Activated naive CD8-positive, alpha-beta T cell treated with anti-CD3 and anti-CD28 coated beads, Interleukin-2, amount 50 U/mL, for 16 hours (primary cell): ENCODE results near the gene BOLA3.
"Not testable (repeated sequence)": the region's sequence is repeated elsewhere in the genome, so short reads cannot be mapped to it uniquely, and the experiment has no call there.

Experiments
- DNase-seq: peaks from one replicate; pipeline ENCODE4 v3.0.0-alpha.2; 2020; ENCODE audit warnings: low read depth, low spot score

BOLA3 gene

DNA sequence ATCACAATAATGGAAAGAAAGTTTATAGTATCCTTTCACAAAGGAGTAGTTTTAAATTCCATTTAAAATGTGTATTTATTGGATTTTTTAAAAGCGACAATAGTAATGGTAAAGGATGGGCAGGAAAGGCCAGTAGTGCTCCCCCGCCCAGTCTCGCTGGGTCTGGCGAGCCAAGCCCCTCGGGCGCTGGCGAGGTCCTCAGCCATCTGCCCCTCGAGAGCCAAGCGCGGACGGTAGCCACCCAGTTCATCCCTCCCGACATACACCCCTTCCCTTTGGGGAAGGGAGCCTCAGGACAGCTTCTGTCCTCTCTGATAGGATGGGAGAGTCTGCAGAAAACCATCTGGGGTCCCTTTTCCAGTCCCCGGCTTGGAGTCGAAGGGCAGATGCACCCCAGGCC lies 45.2 kb downstream of the BOLA3 start:
- DNase-seq: no peak

DNA sequence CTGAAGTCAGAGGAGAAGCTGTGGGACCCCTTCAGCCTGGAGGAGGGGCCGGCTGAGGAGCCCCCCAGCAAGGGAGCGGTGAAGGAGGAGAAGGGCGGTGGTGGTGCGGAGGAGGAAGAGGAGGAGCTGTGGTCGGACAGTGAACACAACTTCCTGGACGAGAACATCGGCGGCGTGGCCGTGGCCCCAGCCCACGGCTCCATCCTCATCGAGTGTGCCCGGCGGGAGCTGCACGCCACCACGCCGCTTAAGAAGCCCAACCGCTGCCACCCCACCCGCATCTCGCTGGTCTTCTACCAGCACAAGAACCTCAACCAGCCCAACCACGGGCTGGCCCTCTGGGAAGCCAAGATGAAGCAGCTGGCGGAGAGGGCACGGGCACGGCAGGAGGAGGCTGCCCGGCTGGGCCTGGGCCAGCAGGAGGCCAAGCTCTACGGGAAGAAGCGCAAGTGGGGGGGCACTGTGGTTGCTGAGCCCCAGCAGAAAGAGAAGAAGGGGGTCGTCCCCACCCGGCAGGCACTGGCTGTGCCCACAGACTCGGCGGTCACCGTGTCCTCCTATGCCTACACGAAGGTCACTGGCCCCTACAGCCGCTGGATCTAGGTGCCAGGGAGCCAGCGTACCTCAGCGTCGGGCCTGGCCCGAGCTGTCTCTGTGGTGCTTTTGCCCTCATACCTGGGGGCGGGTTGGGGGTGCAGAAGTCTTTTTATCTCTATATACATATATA lies 46.0 kb downstream of the BOLA3 start:
- DNase-seq: no peak

DNA sequence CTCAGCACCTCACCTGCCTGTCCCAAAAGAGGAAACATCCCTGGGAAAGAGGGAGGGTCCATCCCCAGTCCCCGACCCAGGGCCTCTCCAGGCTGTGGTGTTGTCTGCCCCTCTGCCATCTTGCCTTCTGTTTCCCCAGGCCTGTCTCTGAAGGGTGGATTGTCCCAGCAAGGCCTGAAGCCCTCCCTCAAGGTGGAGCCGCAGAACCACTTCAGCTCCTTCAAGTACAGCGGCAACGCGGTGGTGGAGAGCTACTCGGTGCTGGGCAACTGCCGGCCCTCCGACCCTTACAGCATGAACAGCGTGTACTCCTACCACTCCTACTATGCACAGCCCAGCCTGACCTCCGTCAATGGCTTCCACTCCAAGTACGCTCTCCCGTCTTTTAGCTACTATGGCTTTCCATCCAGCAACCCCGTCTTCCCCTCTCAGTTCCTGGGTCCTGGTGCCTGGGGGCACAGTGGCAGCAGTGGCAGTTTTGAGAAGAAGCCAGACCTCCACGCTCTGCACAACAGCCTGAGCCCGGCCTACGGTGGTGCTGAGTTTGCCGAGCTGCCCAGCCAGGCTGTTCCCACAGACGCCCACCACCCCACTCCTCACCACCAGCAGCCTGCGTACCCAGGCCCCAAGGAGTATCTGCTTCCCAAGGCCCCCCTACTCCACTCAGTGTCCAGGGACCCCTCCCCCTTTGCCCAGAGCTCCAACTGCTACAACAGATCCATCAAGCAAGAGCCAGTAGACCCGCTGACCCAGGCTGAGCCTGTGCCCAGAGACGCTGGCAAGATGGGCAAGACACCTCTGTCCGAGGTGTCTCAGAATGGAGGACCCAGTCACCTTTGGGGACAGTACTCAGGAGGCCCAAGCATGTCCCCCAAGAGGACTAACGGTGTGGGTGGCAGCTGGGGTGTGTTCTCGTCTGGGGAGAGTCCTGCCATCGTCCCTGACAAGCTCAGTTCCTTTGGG lies 47.2 kb downstream of the BOLA3 start:
- no peak for DNase-seq

DNA sequence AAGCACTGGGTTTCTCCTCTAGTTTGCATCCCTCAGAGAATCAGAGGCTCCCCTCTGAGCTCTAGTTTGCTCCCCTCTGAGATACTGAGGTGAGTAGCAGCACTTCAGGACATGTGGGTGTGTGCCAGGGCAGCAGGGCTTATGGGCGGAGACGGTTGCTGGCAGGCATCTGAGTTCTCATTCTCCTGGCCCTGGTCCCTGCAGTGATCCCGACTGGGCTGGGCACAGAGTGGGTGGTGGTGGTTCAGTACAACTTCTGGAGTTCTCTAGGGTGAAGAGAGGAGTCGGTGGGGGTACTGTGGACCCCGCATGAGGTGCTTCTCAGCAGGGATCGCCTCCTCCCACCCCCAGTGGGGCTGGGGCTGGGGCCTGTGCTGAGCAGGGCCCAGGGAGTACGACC lies 47.9 kb downstream of the BOLA3 start:
- no peak for DNase-seq

DNA sequence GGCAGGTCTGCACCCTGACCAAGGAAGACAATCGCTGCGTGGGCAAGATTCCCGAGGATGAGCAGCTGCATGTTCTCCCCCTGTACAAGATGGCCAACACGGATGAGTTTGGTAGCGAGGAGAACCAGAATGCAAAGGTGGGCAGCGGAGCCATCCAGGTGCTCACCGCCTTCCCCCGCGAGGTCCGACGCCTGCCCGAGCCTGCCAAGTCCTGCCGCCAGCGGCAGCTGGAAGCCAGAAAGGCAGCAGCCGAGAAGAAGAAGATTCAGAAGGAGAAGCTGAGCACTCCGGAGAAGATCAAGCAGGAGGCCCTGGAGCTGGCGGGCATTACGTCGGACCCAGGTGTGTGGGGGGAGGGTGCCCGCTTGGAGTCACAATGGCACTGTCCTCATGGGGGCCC lies 48.4 kb downstream of the BOLA3 start:
- no peak for DNase-seq

DNA sequence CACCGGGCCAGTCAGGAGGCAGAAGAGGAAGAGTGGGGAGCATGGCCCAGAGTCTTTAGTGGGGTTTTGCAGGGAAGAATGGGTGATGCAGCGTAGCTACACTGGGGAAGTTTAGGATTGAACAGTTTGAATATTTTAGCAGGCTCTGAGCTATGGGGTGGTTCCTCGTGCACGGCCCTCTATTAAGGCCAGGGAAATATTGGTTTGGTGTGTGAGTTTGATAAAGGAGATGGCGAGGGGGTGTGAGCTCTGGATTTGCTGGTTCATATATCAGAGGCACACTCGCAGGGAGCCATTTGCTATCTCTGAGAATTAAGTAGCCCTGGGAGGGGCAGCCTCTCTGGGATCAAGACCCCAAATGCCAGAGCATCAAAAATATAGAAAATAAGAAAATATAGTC lies 50.1 kb downstream of the BOLA3 start:
- no peak for DNase-seq

DNA sequence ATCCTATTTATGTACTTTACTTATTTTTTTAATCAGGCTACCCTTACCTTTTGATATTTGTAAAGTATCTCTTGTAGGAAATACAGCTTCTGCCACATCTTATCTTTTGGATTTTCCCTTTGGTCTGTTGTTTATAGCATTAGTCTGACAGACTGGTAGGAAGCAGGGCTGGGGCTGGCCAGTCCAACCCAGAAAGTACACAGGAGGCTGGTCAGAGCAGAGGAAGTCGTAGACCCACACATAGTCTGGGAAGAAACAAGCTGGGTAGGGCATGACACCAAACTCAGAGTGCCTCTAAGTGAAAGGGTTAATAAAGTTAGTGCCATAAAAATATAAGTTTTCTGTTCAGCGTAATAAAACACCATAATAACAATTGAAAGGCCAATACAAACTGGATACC lies 51.7 kb downstream of the BOLA3 start:
- no peak for DNase-seq

DNA sequence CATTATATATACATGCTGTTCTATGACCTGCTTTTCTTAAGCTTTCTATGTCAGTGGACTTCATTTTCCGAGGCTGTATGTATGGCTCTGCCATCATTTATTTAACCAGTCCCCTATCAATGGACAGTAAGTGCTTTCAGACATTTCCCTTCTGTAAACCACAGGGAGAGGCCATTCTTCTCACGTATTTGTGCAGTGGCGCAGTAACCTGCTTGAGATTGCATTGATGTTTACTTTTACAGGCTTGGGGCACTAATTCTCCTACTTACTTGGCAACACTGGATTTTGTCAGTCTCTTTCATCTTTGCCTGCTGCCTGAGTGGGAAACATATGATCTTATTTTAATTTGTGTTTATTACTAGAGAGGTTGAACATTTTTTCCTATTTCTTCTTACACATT lies 52.1 kb downstream of the BOLA3 start:
- DNase-seq: no peak

DNA sequence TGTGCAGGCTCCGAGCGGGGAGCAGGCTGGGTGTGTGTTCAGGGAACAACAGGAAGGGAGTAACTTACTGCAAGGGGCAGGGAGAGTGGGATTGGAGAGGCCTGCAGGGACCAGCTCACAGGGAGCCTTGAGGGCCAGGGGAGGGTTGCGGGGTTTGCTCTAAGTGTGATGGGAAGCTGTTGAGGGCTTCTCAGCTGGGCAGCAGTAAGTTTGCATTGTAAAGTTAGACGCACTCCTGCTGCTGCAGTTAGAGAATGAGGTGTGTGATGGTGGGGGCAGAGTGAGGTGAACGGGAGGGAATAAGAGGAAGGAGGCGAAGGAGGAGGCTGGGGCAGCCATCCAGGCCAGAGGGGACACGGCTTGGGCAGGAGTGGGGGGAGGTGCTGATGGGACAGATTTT lies 53.4 kb downstream of the BOLA3 start:
- no peak for DNase-seq

DNA sequence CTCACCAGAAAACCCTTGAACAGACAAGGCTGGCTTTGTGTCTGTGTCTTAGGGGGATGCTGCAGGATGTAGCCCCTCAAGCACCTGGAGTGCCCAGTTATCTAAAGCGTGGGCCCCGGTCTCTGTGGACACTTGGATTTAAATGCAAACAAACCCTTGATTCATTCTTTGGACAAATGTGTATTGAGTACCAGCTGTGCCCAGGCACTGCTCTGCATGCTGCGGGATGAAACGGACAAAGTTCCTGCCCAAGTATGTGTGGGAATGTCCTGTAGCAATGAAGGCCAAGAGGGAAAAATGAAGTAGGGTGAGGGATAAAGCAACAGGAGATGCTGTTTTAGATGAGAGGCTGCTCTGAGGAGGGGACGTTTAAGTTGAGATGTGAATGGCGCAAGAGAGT lies 53.9 kb downstream of the BOLA3 start:
- DNase-seq: no peak

DNA sequence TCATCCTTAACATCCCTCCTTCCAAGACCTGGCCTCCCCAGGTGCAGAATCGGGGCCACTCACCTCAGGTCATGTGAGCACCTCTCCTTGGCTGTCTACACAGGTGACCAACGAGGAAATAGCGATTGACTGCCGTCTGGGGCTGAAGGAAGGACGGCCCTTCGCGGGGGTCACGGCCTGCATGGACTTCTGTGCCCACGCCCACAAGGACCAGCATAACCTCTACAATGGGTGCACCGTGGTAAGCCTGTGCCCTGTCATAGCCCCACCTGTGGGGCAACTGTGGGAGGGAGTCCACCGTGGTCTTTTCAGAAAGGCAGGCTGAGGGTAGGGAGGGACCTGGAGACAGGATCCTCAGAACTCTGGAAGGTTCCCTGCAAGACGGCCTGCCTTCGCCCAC lies 54.3 kb downstream of the BOLA3 start:
- DNase-seq: no peak

DNA sequence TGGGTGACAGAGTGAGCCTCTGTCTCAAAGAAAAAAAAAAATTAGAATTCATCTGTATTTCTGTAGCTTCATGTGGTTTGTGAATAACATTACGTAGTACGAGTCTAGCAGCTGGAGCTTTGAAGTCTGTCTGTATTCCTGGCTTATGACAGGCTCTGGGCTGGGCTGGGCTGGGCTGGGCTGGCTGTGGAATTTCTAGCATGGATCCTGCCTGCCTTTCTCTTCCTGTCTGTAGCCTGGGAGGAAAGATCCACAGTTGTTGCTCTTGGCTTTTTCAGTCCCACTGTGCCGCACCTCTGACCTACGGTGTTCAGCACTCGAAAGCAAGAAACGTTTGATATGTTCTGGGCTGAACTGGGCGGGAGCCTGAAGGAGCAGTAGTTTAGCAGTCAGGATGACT lies 55.4 kb downstream of the BOLA3 start:
- no peak for DNase-seq

DNA sequence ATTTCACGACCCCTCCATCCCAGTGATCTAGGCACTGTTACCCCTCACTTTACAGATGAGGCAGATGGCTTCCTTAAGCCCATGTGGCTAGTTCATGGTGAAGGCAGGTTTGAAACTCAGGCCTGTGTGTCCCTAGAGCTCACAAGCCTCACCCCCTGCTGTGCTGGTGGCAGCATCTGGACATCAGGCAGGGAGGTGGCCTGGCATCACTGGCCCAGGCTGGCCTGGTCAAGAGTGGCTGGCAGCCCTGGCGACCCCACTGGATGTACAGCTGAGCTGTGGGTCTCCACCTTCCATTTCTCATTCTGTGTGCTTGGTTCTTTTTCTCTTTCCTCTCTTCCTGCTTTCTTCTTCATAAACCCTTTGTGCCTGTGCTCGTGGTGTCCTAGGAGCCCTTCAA lies 56.3 kb downstream of the BOLA3 start:
- no peak for DNase-seq

DNA sequence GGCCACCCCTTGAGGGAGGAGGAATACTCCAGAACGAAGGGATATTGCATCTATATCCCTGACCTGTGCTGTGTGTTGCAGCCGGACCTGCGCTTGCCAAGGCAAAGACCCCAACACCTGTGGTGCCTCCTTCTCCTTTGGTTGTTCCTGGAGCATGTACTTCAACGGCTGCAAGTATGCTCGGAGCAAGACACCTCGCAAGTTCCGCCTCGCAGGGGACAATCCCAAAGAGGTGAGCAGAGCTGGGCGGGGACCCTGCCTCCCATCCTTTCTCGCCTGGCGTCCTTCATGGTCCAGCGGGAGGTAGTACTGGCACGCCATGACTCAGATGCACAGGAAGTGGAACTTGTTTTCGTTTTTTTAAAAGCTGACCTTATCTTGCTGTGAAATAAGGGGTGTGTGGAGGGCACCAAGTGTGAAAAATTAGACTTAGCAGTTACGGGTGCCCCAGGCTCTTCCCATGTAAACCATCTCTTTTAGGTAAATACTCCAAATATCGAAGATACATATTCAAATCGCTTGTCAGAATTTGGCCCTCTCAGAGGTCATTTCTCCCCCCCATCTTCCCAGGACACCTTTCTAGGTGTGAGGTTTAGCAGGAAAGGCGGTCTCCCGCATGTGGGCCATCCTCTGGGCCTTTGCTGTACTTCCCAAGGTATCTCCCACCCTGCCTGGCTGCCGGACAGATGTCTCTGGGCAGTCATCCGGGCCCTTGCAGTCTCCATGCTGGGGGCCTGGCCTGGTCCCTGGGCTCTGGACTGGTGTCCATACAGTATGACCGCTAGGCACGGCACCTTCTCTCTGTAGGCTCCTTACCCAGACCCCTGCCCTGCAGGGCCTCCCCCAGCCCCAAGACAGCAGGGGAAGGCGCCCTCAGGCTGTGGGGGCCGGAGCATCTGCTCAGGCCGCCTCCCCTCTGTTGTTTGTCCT lies 57.6 kb downstream of the BOLA3 start:
- no peak for DNase-seq

DNA sequence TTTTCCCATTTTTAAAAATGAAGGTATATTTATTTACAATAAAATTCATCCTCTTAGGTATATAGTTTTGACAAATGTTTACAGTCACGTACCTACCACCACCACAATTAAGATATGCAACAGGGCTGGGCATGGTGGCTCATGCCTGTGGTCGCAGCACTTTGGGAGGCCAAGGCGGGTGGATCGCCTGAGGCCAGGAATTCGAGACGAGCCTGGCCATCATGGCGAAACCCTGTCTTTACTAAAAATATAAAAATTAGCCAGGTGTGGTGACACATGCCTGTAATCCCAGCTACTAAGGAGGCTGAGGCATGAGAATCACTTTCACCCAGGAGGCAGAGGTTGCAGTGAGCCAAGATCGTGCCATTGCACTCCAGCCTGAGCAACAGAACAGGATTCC lies 59.0 kb downstream of the BOLA3 start:
- DNase-seq: not testable (repeated sequence)

DNA sequence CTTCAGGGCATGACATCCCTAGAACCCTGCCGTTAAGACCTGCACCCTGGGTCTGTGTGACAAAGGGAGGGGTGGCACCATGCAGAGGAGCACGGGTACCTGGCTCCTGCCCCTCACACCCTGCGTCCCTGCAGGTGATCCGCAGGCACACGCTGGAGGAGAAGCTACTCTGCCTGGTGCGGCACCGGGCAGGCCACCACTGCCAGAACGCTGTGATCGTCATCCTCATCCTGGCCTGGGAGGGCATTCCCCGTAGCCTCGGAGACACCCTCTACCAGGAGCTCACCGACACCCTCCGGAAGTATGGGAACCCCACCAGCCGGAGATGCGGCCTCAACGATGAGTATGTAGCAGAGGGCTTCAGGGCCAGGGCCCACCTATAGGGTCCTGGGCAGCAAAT lies 60.0 kb downstream of the BOLA3 start:
- no peak for DNase-seq

DNA sequence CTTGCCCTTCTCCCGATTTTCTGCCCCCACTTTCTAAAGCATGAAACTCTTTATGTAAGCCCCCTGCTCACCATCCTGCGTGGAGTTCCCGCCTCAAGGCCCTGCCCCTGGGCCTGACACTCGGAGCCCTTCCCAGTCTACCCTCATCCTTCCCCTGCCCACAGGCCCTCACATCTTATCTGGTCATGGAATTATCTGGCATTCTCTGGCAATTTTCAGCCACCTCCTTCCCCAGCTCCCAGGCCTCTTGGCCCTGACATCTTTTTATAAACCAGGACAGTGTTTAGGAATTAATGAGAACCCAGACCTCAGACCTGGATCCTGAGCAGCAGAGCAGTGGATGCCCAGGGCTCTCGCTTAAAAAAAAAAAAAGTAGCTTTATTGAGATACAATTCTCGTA lies 61.7 kb downstream of the BOLA3 start:
- no peak for DNase-seq
